Lower leg skin (tissue), 3 donors: ENCODE measurements around the gene KSR2.

ENCODE experiments used
- POLR2A ChIP-seq, 2 donors: fragments of 450-650 bp; IDR thresholded peaks; one replicate each; pipeline ENCODE4 v1.6.1; 2016 to 2017; ENCODE audit warnings: antibody characterized with exemption in 2 of 2, mild to moderate bottlenecking in 1 of 2, moderate library complexity in 1 of 2
- TF ChIP-seq, protein P1 (sequence below), 3 donors: fragments of 450-650 bp; IDR thresholded peaks; one replicate each; pipeline ENCODE4 v1.5.1; 2016; ENCODE audit warnings: antibody characterized with exemption in 3 of 3, mild to moderate bottlenecking in 3 of 3, moderate library complexity in 2 of 3

DNA sequence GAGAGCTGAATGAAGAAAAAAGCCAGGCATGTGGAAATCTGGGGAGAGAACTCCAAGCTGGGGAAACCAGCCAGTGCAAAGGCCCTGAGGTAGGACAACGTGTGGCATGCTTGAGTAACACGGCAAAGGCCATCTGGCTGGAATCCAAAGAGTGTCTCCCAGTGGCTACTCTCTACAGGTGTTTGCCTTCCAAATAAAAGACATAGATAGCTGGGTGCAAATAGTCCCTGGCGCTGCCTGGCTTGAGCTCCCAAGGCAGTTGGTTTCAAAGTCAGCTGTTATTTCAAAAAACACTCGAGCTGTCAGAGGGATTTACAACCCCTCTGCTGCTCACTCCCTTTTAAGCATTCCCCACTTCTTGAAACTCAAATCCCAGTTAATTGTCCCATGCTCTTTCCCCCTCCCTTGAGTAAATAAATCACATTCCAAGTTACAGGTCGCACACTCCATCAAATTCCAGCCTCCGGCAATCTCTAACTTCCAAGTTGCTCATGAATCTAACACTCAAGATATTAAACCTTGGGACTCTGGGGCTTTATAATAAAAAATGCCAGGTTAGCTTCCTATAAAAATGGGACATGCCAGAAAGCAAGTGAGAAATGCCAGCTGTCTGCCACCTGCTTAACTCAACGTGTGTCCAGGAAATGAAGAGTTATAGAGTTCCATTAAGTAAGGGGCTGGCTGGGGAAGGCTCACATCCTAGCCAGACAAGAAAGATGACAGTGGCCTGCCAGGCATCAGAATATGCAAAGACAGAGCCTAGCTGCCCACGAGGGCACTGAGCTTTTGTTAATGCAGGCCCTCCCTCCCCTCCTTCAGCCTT is 473.7 kb downstream of the KSR2 start:
- TF ChIP-seq, protein P1, sequence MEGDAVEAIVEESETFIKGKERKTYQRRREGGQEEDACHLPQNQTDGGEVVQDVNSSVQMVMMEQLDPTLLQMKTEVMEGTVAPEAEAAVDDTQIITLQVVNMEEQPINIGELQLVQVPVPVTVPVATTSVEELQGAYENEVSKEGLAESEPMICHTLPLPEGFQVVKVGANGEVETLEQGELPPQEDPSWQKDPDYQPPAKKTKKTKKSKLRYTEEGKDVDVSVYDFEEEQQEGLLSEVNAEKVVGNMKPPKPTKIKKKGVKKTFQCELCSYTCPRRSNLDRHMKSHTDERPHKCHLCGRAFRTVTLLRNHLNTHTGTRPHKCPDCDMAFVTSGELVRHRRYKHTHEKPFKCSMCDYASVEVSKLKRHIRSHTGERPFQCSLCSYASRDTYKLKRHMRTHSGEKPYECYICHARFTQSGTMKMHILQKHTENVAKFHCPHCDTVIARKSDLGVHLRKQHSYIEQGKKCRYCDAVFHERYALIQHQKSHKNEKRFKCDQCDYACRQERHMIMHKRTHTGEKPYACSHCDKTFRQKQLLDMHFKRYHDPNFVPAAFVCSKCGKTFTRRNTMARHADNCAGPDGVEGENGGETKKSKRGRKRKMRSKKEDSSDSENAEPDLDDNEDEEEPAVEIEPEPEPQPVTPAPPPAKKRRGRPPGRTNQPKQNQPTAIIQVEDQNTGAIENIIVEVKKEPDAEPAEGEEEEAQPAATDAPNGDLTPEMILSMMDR (IDR thresholded peaks at IDR 0.05): no peak
- TF ChIP-seq POLR2A (IDR thresholded peaks at IDR 0.05): no peak
